H9 (cell line): ENCODE results near the gene DGCR2. TPM values are rescaled to one million over a fixed set of nuclear protein-coding genes. Genes with fewer than 3 reads are reported as not detected.

ENCODE experiments used
- DNase-seq: peaks from one replicate; pipeline ENCODE4 v3.0.0-alpha.2; 2017
- H2AFZ ChIP-seq: one replicate; pipeline ENCODE4 v1.6.1; 2013; ENCODE audit warnings: mild to moderate bottlenecking, low read length, control low read depth, moderate library complexity
- H2AK5ac ChIP-seq: 2 replicates; pipeline ENCODE4 v1.6.1; 2013; ENCODE audit warnings: low read length, control low read depth, mixed read lengths; ENCODE audit not compliant: insufficient read length
- H2BK120ac ChIP-seq: one replicate; pipeline ENCODE4 v1.6.1; 2013; ENCODE audit warnings: low read depth, mild to moderate bottlenecking, low read length, control low read depth, inconsistent platforms; ENCODE audit not compliant: poor library complexity, severe bottlenecking
- H2BK12ac ChIP-seq: 2 replicates; pipeline ENCODE4 v1.6.1; 2013; ENCODE audit warnings: low read length, control low read depth, mixed read lengths, low read depth; ENCODE audit not compliant: insufficient read length
- H2BK15ac ChIP-seq: 2 replicates; pipeline ENCODE4 v1.6.1; 2013; ENCODE audit warnings: low read depth, low read length, control low read depth
- H2BK20ac ChIP-seq: one replicate; pipeline ENCODE4 v1.6.1; 2013; ENCODE audit warnings: low read depth, mild to moderate bottlenecking, low read length, control low read depth, inconsistent platforms; ENCODE audit not compliant: poor library complexity, severe bottlenecking
- H2BK5ac ChIP-seq: 2 replicates; pipeline ENCODE4 v1.6.1; 2013; ENCODE audit warnings: low read length, control low read depth, mixed read lengths; ENCODE audit not compliant: insufficient read length
- H3K14ac ChIP-seq: 2 replicates; pipeline ENCODE4 v1.6.1; 2013; ENCODE audit warnings: low read length, control low read depth; ENCODE audit not compliant: insufficient read depth
- H3K18ac ChIP-seq: 2 replicates; pipeline ENCODE4 v1.6.1; 2013; ENCODE audit warnings: low read depth, mild to moderate bottlenecking, mixed read lengths, low read length, control low read depth; ENCODE audit not compliant: insufficient read length
- H3K23ac ChIP-seq: 2 replicates; pipeline ENCODE4 v1.6.1; 2013; ENCODE audit warnings: low read length, control low read depth, mixed read lengths, low read depth; ENCODE audit not compliant: insufficient read length
- H3K23me2 ChIP-seq: 2 replicates; pipeline ENCODE4 v1.6.1; 2013; ENCODE audit warnings: low read depth, mild to moderate bottlenecking, mixed read lengths, low read length, control low read depth; ENCODE audit not compliant: insufficient read length, poor library complexity, severe bottlenecking
- H3K27ac ChIP-seq: 2 replicates; pipeline ENCODE4 v1.5.1; 2013; ENCODE audit warnings: low read length, control low read depth, mixed read lengths, low read depth; ENCODE audit not compliant: insufficient read length
- H3K27me3 ChIP-seq: 2 replicates; pipeline ENCODE4 v1.6.1; 2013; ENCODE audit warnings: low read length, control low read depth, inconsistent platforms; ENCODE audit not compliant: insufficient read depth
- H3K4ac ChIP-seq: 2 replicates; pipeline ENCODE4 v1.6.1; 2013; ENCODE audit warnings: low read depth, mild to moderate bottlenecking, control low read depth, inconsistent platforms, low read length, moderate library complexity
- H3K4me1 ChIP-seq: 2 replicates; pipeline ENCODE4 v1.6.1; 2013; ENCODE audit warnings: low read length, control low read depth, inconsistent platforms; ENCODE audit not compliant: insufficient read depth
- H3K4me2 ChIP-seq: 2 replicates; pipeline ENCODE4 v1.6.1; 2013; ENCODE audit warnings: low read length, control low read depth, mixed read lengths; ENCODE audit not compliant: insufficient read length, insufficient read depth
- H3K56ac ChIP-seq: 2 replicates; pipeline ENCODE4 v1.6.1; 2013; ENCODE audit warnings: low read depth, mild to moderate bottlenecking, mixed read lengths, low read length, control low read depth; ENCODE audit not compliant: insufficient read length
- H3K79me1 ChIP-seq: 2 replicates; pipeline ENCODE4 v1.6.1; 2013; ENCODE audit warnings: low read depth, mild to moderate bottlenecking, moderate library complexity, low read length, control low read depth, inconsistent platforms; ENCODE audit not compliant: insufficient read depth, poor library complexity, severe bottlenecking
- H3K79me2 ChIP-seq: 2 replicates; pipeline ENCODE4 v1.6.1; 2013; ENCODE audit warnings: low read length, control low read depth, inconsistent platforms; ENCODE audit not compliant: insufficient read depth
- H3K9ac ChIP-seq: 2 replicates; pipeline ENCODE4 v1.6.1; 2013; ENCODE audit warnings: low read length, control low read depth, mixed read lengths; ENCODE audit not compliant: insufficient read length; ENCODE audit errors: extremely low read depth
- H3K9me3 ChIP-seq: one replicate; pipeline ENCODE4 v1.6.1; 2013; ENCODE audit warnings: low read depth, low read length, inconsistent platforms; ENCODE audit not compliant: control insufficient read depth
- H3T11ph ChIP-seq: one replicate; pipeline ENCODE4 v1.6.1; 2013; ENCODE audit warnings: mild to moderate bottlenecking, low read length, control low read depth, inconsistent platforms
- H4K20me1 ChIP-seq: one replicate; pipeline ENCODE4 v1.6.1; 2013; ENCODE audit not compliant: control insufficient read depth, insufficient read length, insufficient read depth
- H4K5ac ChIP-seq: 2 replicates; pipeline ENCODE4 v1.6.1; 2013; ENCODE audit warnings: low read depth, mild to moderate bottlenecking, mixed read lengths, low read length, control low read depth; ENCODE audit not compliant: insufficient read length
- H4K8ac ChIP-seq: replicated peaks from 2 replicates; pipeline ENCODE4 v1.6.1; 2013; ENCODE audit warnings: low read length, control low read depth, mixed read lengths, low read depth; ENCODE audit not compliant: insufficient read length
- H4K91ac ChIP-seq: 2 replicates; pipeline ENCODE4 v1.6.1; 2013; ENCODE audit warnings: low read depth, mild to moderate bottlenecking, moderate library complexity, mixed read lengths, low read length, control low read depth; ENCODE audit not compliant: insufficient read length
- H3K27ac Mint-ChIP-seq, 3 experiments: 2 replicates in 2 of 3; 3 replicates in 1 of 3; pipeline ENCODE4 v1.8.0; 2020 to 2021; ENCODE audit warnings: mixed read lengths in 3 of 3, mild to moderate bottlenecking in 1 of 3, moderate library complexity in 1 of 3
- H3K27me3 Mint-ChIP-seq: 2 replicates; pipeline ENCODE4 v1.8.0; 2021; ENCODE audit warnings: low read depth, mild to moderate bottlenecking, moderate library complexity, mixed read lengths
- H3K36me3 Mint-ChIP-seq, 3 experiments: 2 replicates in 2 of 3; 3 replicates in 1 of 3; pipeline ENCODE4 v1.8.0; 2020 to 2021; ENCODE audit warnings: low read depth in 3 of 3, mixed read lengths in 3 of 3; ENCODE audit not compliant: insufficient read depth in 1 of 3
- H3K4me1 Mint-ChIP-seq, 2 experiments: 2 replicates each; pipeline ENCODE4 v1.8.0; 2020; ENCODE audit warnings: mixed read lengths in 2 of 2
- H3K4me3 Mint-ChIP-seq, 2 experiments: 2 replicates in 1 of 2; 3 replicates in 1 of 2; pipeline ENCODE4 v1.8.0; 2020 to 2021; ENCODE audit warnings: mild to moderate bottlenecking in 2 of 2, mixed read lengths in 2 of 2, moderate library complexity in 1 of 2
- H3K9me3 Mint-ChIP-seq, 2 experiments: 2 replicates in 1 of 2; 3 replicates in 1 of 2; pipeline ENCODE4 v1.8.0; 2020; ENCODE audit warnings: mild to moderate bottlenecking in 2 of 2, mixed read lengths in 2 of 2, moderate library complexity in 1 of 2
- WGBS: extraction: QIAGEN DNeasy Blood & Tissue Kit; methylation state at CpG from one replicate; pipeline ENCODE4 v1.1.7; 2013; ENCODE audit warnings: missing lambda C conversion rate, low lambda C conversion rate, mixed read lengths; ENCODE audit not compliant: insufficient read length; ENCODE audit errors: extremely low coverage; 5-methylcytosine and 5-hydroxymethylcytosine counted together
- total RNA-seq: library from RNA; stranded (reverse); gene quantifications from 2 replicates; pipeline ENCODE4 v1.2.1, GENCODE V29; 2021
- TF ChIP-seq, protein P1 (sequence below): fragments of 200-600 bp; sonication (generic); conservative IDR thresholded peaks from 3 replicates; pipeline ENCODE4 v1.8.0; 2021; ENCODE audit warnings: antibody characterized with exemption, mild to moderate bottlenecking

DGCR2 gene
- total RNA-seq, 1 experiment from 2014 or later, result 47.2 TPM

DNA sequence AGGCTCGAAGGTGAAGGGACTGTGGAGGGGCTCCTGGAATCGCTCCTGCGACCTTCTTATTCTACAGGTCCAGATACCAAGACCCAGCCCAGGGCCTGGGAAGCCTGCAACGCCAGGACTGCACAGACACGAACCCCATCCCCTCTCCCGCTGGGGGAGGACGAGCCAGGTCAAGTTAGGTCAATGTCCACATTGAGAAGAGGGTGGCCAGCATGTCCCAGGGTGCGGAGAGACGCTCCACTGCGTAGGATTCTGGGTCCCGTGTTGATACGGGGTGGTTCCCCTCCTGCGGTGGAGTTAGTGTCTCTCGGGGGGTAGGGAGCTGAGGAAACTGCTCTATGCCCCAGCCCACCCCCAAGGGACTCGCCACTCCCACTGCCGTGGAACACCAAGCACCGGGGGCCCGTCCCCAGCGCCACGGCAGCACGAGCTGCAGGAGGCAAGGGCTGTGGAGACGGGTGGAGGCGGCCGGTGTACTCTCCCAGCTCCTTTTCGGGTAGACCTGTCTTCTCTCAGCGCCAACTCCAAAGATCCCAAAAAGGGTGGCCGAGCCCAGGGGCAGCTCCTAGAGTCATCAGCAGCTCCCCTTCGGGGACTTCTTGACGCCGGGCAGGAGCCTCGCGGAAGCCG is 26.3 kb upstream of the DGCR2 start:
- Mint-ChIP-seq H3K36me3 (peaks cover 4 to 9% (median 5%) of the 10 kb centered on the region in 3 experiments; a peak in 6 of 7 replicates), H3K4me3 (peak overlapping the region in 1 of 2 experiments; percentile 76; a peak in 1 of 5 replicates), H3K9me3 (peaks cover 13% of the 10 kb centered on the region in 2 experiments), H3K4me1 (peaks cover 17 to 26% of the 10 kb centered on the region in 2 experiments), H3K27me3 (peaks cover 69% of the 10 kb centered on the region), H3K27ac (no peak overlapping the region; a peak in 1 of 7 replicates)
- Histone ChIP-seq H3K27ac (no peak overlapping the region), H3T11ph (no peak overlapping the region), H3K9ac (no peak overlapping the region), H2BK12ac (no peak overlapping the region), H3K23me2 (peaks cover 8% of the 10 kb centered on the region), H2BK20ac (no peak overlapping the region), H4K91ac (no peak overlapping the region), H3K14ac (no peak overlapping the region), H3K56ac (no peak overlapping the region), H2BK5ac (no peak overlapping the region), H2BK120ac (no peak overlapping the region), H3K27me3 (peaks cover 46% of the 10 kb centered on the region), H3K79me1 (no peaks in the 10 kb centered on the region), H4K5ac (no peak overlapping the region), H2AK5ac (no peak overlapping the region), H3K23ac (no peak overlapping the region), H3K9me3 (no peaks in the 10 kb centered on the region), H2BK15ac (no peak overlapping the region), H3K79me2 (peaks cover 3% of the 10 kb centered on the region; the same call in 1 of the 2 replicates), H4K8ac (no peak overlapping the region), H3K4me1 (no peaks in the 10 kb centered on the region), H3K4ac (no peak overlapping the region), H2AFZ (no peak overlapping the region), H3K18ac (no peak overlapping the region), H4K20me1 (no peaks in the 10 kb centered on the region), H3K4me2 (peak overlapping the region; percentile 24)
- DNase-seq, result no peak
- no CpG with 5 or more reads among the region's 33 CpGs for WGBS
- TF ChIP-seq, protein P1, sequence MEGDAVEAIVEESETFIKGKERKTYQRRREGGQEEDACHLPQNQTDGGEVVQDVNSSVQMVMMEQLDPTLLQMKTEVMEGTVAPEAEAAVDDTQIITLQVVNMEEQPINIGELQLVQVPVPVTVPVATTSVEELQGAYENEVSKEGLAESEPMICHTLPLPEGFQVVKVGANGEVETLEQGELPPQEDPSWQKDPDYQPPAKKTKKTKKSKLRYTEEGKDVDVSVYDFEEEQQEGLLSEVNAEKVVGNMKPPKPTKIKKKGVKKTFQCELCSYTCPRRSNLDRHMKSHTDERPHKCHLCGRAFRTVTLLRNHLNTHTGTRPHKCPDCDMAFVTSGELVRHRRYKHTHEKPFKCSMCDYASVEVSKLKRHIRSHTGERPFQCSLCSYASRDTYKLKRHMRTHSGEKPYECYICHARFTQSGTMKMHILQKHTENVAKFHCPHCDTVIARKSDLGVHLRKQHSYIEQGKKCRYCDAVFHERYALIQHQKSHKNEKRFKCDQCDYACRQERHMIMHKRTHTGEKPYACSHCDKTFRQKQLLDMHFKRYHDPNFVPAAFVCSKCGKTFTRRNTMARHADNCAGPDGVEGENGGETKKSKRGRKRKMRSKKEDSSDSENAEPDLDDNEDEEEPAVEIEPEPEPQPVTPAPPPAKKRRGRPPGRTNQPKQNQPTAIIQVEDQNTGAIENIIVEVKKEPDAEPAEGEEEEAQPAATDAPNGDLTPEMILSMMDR, result no peak
